GM12891 (cell line): ENCODE data around the gene CLTRN. TPM values are rescaled to one million over a fixed set of nuclear protein-coding genes. Genes with fewer than 3 reads are reported as not detected.
A peak's percentile ranks its signal among the peaks of the same experiment; 100 is the strongest.
"Not testable (repeated sequence)": the region's sequence is repeated elsewhere in the genome, so short reads cannot be mapped to it uniquely, and the experiment has no call there.

Source experiments
- DNase-seq: peaks from one replicate; pipeline ENCODE4 v3.0.0; 2011; ENCODE audit warnings: low spot score; ENCODE audit not compliant: insufficient read length
- FAIRE-seq: peaks from 2 replicates; lab custom pipeline; 2011; peaks lifted over from hg19 to GRCh38; lab: Jason Lieb, UNC
- PAX5 ChIP-seq: IDR thresholded peaks from 2 replicates; pipeline ENCODE4 v1.6.1; 2011; ENCODE audit warnings: low read length, moderate library complexity, mild to moderate bottlenecking; ENCODE audit not compliant: insufficient read depth, severe bottlenecking
- POLR2A ChIP-seq: IDR thresholded peaks from 2 replicates; pipeline ENCODE4 v1.6.1; 2011; ENCODE audit warnings: low read depth, low read length, control low read depth
- POLR2AphosphoS5 ChIP-seq: IDR thresholded peaks from 2 replicates; pipeline ENCODE4 v1.6.1; 2011; ENCODE audit warnings: low read depth, low read length, control low read depth
- POU2F2 ChIP-seq: IDR thresholded peaks from 2 replicates; pipeline ENCODE4 v1.6.1; 2011; ENCODE audit warnings: low read depth, mild to moderate bottlenecking, control low read depth, low read length, moderate library complexity
- SPI1 ChIP-seq: IDR thresholded peaks from 2 replicates; pipeline ENCODE4 v1.6.1; 2011; ENCODE audit warnings: low read depth, low read length, control low read depth
- TAF1 ChIP-seq: IDR thresholded peaks from 2 replicates; pipeline ENCODE4 v1.6.1; 2011; ENCODE audit warnings: low read depth, low read length, control low read depth
- polyA plus RNA-seq: library from polyadenylated mRNA; unstranded; fragments of >200 nt; gene quantifications from one replicate; pipeline ENCODE4 v1.2.1, GENCODE V29; 2012; ENCODE audit warnings: low read depth, missing spikeins, inconsistent platforms; ENCODE audit not compliant: missing spikeins

Gene CLTRN
- polyA plus RNA-seq: 0.06 TPM

GRCh38 chrX:15664487-15665444, at the start of gene CLTRN:
CLTRN (minus strand) TSS chrX:15664805; CDS start chrX:15664775, 30 bp downstream.
- DNase-seq: no peak
- TF ChIP-seq POU2F2 (no peak), TAF1 (no peak), PAX5 (no peak), SPI1 (no peak), POLR2AphosphoS5 (no peak), POLR2A (no peak)
- peak; percentile 70 for FAIRE-seq

- DNase-seq, FAIRE-seq: not testable (repeated sequence)
Observed at GRCh38 chrX:15704273-15704672, 39.7 kb upstream of the CLTRN start.

- FAIRE-seq: peak; percentile 93
- not testable (repeated sequence) for DNase-seq
Observed at GRCh38 chrX:15703809-15704208, 39.2 kb upstream of the CLTRN start.

- no peak for FAIRE-seq
- TF ChIP-seq TAF1 (no peak), POLR2AphosphoS5 (no peak), POLR2A (no peak), SPI1 (no peak), POU2F2 (no peak), PAX5 (no peak)
- no peak for DNase-seq
Observed at GRCh38 chrX:15702488-15703371, 38.1 kb upstream of the CLTRN start.

- FAIRE-seq (no peak), DNase-seq (no peak)
- no peak for TF ChIP-seq TAF1
- TF ChIP-seq POU2F2: no peak
Observed at GRCh38 chrX:15696516-15696915, 31.9 kb upstream of the CLTRN start.

- TF ChIP-seq POU2F2: no peak
- TF ChIP-seq PAX5: no peak
- TF ChIP-seq SPI1: no peak
- TF ChIP-seq POLR2AphosphoS5: no peak
- no peak for TF ChIP-seq POLR2A
- no peak for TF ChIP-seq TAF1
Observed at GRCh38 chrX:15694941-15695451, 30.4 kb upstream of the CLTRN start.

GRCh38 chrX:15686818-15687685, 22.4 kb upstream of the CLTRN start:
- FAIRE-seq (peak; percentile 81), DNase-seq (no peak)
- TF ChIP-seq PAX5 (no peak), POU2F2 (no peak), TAF1 (no peak), POLR2AphosphoS5 (no peak), SPI1 (no peak), POLR2A (no peak)

More at GRCh38 chrX:15694941-15695451, 30.4 kb upstream of the CLTRN start:
- FAIRE-seq (no peak), DNase-seq (no peak)

GRCh38 chrX:15683193-15683592, 18.6 kb upstream of the CLTRN start:
- FAIRE-seq (no peak), DNase-seq (no peak)
- no peak for TF ChIP-seq POLR2A
- TF ChIP-seq POU2F2: no peak
- no peak for TF ChIP-seq SPI1
- TF ChIP-seq TAF1: no peak
- no peak for TF ChIP-seq PAX5
- TF ChIP-seq POLR2AphosphoS5: no peak

- TF ChIP-seq POLR2AphosphoS5: no peak
- no peak for TF ChIP-seq TAF1
- no peak for TF ChIP-seq POLR2A
- no peak for TF ChIP-seq SPI1
- TF ChIP-seq PAX5: no peak
- TF ChIP-seq POU2F2: no peak
- DNase-seq (no peak), FAIRE-seq (no peak)
Observed at GRCh38 chrX:15681433-15681832, 16.8 kb upstream of the CLTRN start.
